ENCODE results near the gene ZNF532. TPM values are rescaled to one million over a fixed set of nuclear protein-coding genes. Genes with fewer than 3 reads are reported as not detected.

ZNF532 gene
- total RNA-seq, 4 donors from 2014 or later = 16.2 to 26.9 (median 22.7) TPM

DNA sequence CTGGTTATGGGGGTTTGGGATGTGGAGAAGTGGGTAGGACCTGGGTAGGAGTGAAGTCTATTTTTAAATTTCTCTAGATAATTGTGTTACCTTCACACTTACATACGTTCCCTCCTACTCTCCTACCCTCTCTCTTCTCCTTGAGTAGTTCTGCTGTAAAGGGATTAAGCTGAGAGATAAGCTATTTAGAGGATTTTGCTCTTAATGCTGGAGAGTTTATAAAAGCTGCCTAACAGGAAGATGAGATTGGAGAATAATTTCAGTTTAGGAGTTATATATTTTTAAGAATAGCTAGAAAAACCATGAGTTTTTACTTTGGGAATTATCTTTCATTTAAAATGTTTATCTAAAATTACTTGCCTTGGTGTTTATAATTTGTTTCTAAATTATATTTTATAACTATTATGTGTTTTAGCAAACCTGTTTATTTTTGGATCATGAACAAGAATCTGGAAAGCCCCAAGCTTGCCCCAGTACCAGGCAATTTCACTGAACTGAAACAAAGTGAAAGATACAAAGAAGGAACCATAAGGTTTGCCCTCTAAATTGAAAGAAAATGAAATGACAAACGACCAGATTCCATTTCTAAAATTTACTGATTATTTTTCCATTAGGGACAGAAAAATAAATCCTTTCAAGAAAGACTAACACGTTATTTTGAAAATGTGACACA is 101.5 kb downstream of the ZNF532 start:
- H3K9me3 ChIP-seq = no peaks in the 10 kb centered on the region
- no peaks in the 10 kb centered on the region for H3K36me3 ChIP-seq
- no peak for DNase-seq
- in situ Hi-C loops (cut with MboI; ENCODE audit: low pct_ligation_motif_present in 1 of 4, low pct_unique_long_range_greater_than_20kb in 1 of 4, low sequenced_read_pairs in 3 of 4) (no loop called here), intact Hi-C loops (cut with DNase I; ENCODE audit: low total_unique reads) (loop anchor here (10.0 kb wide), 1 partner anchor 181 kb away; no protein-coding TSS in a partner anchor)
- peaks cover 8 to 37% (median 20%) of the 10 kb centered on the region in 4 donors for H3K4me1 ChIP-seq
- TF ChIP-seq POLR2AphosphoS5 (IDR thresholded peaks at IDR 0.05) (no peak), POLR2A (IDR thresholded peaks at IDR 0.05) (no peak), EP300 (IDR thresholded peaks at IDR 0.05; ENCODE audit: low read depth) (no peak)
- TF ChIP-seq, protein P1, sequence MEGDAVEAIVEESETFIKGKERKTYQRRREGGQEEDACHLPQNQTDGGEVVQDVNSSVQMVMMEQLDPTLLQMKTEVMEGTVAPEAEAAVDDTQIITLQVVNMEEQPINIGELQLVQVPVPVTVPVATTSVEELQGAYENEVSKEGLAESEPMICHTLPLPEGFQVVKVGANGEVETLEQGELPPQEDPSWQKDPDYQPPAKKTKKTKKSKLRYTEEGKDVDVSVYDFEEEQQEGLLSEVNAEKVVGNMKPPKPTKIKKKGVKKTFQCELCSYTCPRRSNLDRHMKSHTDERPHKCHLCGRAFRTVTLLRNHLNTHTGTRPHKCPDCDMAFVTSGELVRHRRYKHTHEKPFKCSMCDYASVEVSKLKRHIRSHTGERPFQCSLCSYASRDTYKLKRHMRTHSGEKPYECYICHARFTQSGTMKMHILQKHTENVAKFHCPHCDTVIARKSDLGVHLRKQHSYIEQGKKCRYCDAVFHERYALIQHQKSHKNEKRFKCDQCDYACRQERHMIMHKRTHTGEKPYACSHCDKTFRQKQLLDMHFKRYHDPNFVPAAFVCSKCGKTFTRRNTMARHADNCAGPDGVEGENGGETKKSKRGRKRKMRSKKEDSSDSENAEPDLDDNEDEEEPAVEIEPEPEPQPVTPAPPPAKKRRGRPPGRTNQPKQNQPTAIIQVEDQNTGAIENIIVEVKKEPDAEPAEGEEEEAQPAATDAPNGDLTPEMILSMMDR (IDR thresholded peaks at IDR 0.05) = no peak
- H3K27me3 ChIP-seq = no peaks in the 10 kb centered on the region
- 44 to 47% methylated on average over 3 of the region's 3 CpGs for WGBS, 2 donors (ENCODE audit: low coverage in 1 of 2)
- H3K27ac ChIP-seq = peak overlapping the region; percentile 51 to 62 (median 54)
- no peak overlapping the region for H3K4me3 ChIP-seq

DNA sequence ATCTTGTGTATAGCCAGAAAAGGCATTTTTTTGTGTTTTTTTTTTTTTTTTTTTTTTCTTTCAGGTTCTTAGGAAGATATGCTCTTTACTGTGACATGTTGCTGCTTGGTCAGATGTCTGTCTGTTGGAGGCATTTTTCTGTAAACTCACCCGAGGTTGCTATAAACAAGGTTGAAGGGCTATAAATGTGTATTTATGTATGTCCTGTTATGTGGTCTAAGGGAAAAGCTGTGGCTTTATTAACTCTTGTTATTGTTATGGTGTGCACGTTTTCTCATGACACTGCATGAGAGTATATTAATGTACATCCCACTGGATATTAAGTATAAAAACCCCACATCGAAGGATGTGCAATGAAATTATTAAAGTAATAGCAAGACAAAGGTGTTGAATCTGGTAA is 102.0 kb downstream of the ZNF532 start:
- in situ Hi-C loops (cut with MboI; ENCODE audit: low pct_ligation_motif_present in 1 of 4, low pct_unique_long_range_greater_than_20kb in 1 of 4, low sequenced_read_pairs in 3 of 4) = no loop called here
- no peak for DNase-seq
- no peak for TF ChIP-seq POLR2A (IDR thresholded peaks at IDR 0.05)
- TF ChIP-seq POLR2AphosphoS5 (IDR thresholded peaks at IDR 0.05) = peak in 1 of 3 donors; percentile 31
- H3K27me3 ChIP-seq = no peaks in the 10 kb centered on the region
- no peak overlapping the region for H3K4me3 ChIP-seq
- no peaks in the 10 kb centered on the region for H3K9me3 ChIP-seq
- H3K27ac ChIP-seq = peak overlapping the region; percentile 51 to 62 (median 51)
- H3K36me3 ChIP-seq = no peaks in the 10 kb centered on the region
- peaks cover 8 to 37% (median 20%) of the 10 kb centered on the region in 4 donors for H3K4me1 ChIP-seq
- intact Hi-C loops (cut with DNase I; ENCODE audit: low total_unique reads) = loop anchor here (10.0 kb wide), 1 partner anchor 182 kb away; no protein-coding TSS in a partner anchor
- WGBS, 2 donors (ENCODE audit: low coverage in 1 of 2) = 43 to 47% methylated on average over 3 of the region's 3 CpGs

DNA sequence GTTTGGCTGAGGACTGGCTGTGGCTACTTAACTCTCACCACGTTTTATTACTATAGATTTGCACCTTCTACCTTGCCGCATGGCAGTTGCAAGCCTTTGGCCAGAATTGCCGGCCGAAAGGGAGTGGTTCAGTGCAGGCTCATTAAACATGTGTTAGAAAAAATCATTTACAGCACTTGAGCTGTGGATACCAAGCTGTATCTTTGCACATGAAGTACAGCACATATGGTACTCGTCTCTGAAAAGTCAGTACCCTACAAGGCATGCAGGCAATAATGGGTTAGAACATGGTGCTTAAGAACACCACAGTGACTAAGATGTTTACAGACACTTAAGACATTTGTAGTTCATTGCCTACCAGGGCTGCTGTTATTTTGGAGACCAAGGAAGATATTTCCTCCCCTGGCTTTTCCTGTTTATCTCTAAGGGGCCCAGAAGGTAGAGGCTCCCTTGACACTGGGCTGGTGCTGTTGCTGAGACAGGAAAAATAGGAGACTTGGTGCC is 103.1 kb downstream of the ZNF532 start:
- WGBS, 2 donors (ENCODE audit: low coverage in 1 of 2) = 42 to 49% methylated on average over 5 of the region's 5 CpGs
- in situ Hi-C loops (cut with MboI; ENCODE audit: low pct_ligation_motif_present in 1 of 4, low pct_unique_long_range_greater_than_20kb in 1 of 4, low sequenced_read_pairs in 3 of 4) = no loop called here
- H3K27me3 ChIP-seq = no peaks in the 10 kb centered on the region
- H3K9me3 ChIP-seq = no peaks in the 10 kb centered on the region
- H3K4me3 ChIP-seq = no peak overlapping the region
- no peaks in the 10 kb centered on the region for H3K36me3 ChIP-seq
- TF ChIP-seq POLR2A (IDR thresholded peaks at IDR 0.05) (no peak), EP300 (IDR thresholded peaks at IDR 0.05; ENCODE audit: low read depth) (no peak), POLR2AphosphoS5 (IDR thresholded peaks at IDR 0.05) (peak in 2 of 3 donors; percentile 35 to 38)
- TF ChIP-seq, protein P1 (IDR thresholded peaks at IDR 0.05) = no peak
- intact Hi-C loops (cut with DNase I; ENCODE audit: low total_unique reads) = loop anchor here (10.0 kb wide), 1 partner anchor 183 kb away; no protein-coding TSS in a partner anchor
- peak; percentile 36 for DNase-seq
- peaks cover 8 to 37% (median 20%) of the 10 kb centered on the region in 4 donors for H3K4me1 ChIP-seq
- H3K27ac ChIP-seq = peak overlapping the region; percentile 51 to 62 (median 51)

GRCh38 chr18:58970943-58971790 is 106.5 kb downstream of the ZNF532 start:
- Histone ChIP-seq H3K4me1 (peaks cover 8 to 24% (median 14%) of the 10 kb centered on the region in 4 donors), H3K27ac (peak overlapping the region in 1 of 4 donors; percentile 56), H3K9me3 (no peaks in the 10 kb centered on the region), H3K36me3 (no peaks in the 10 kb centered on the region), H3K4me3 (no peak overlapping the region), H3K27me3 (no peaks in the 10 kb centered on the region)
- no peak for DNase-seq
- TF ChIP-seq POLR2AphosphoS5 (IDR thresholded peaks at IDR 0.05) (no peak), POLR2A (IDR thresholded peaks at IDR 0.05) (no peak), EP300 (IDR thresholded peaks at IDR 0.05; ENCODE audit: low read depth) (no peak)
- TF ChIP-seq, protein P1 (IDR thresholded peaks at IDR 0.05) = no peak
- in situ Hi-C loops (cut with MboI; ENCODE audit: low pct_ligation_motif_present in 1 of 4, low pct_unique_long_range_greater_than_20kb in 1 of 4, low sequenced_read_pairs in 3 of 4) = no loop called here
- WGBS, 2 donors (ENCODE audit: low coverage in 1 of 2) = 79 to 81% methylated on average over 13 to 14 of the region's 14 CpGs
- intact Hi-C loops (cut with DNase I; ENCODE audit: low total_unique reads) = no loop called here
